ENCODE measurements around the gene FAM210A. TPM values are rescaled to one million over a fixed set of nuclear protein-coding genes. Genes with fewer than 3 reads are reported as not detected.

Gene FAM210A
- total RNA-seq, 1 experiment from 2014 or later, result 17.4 TPM

DNA sequence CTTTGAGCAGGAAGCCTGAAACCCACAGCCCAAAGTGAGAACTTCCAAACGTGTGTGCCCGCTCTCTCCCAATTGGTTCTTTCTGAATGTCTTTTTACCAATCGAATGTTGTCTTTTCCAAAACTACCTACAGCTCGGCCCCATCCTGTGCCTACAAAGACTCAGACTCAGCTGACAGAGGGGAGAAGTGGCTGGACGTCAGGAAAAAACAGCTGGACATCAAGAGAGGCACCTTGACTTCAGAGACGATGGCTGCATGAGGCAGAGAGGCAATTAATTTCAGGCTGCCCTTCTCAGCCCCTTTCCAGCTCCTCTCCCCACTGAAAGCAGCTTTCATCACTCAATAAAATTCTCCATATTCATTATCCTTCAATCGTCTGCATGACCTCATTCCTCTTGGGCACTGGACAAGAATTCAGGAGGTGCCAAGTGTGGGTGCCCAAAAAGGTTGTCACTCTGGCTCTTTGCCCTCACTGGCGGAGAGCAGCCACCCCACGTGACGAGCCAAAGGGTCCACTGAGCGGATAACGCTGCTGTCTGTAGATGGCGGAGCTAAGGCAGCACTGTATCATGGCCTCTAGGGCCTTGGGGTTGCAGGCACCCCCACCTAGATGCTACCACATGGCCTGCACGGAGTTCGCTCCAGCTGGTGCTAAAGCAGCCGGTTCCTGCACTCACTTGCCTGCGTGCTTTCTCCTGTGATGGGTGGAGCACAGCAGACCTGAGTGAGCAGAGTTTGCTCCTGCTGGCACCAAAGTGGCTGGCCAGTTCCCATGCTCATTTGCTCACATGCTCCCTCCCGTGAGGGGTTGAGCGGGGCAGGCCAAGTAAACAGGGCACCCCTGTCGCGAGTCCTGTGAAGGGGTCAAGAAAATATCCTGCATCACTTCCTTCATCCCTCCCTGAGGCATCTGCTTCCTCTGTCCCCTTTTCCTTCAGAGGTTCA is 37.9 kb downstream of the FAM210A start:
- ChIA-PET POLR2A (no interaction called here), CTCF (no interaction called here)
- H3K4me3 Mint-ChIP-seq, result no peak overlapping the region
- no peaks in the 10 kb centered on the region for H3K27me3 Mint-ChIP-seq (ENCODE audit: low read depth)
- DNase-seq (ENCODE audit: low spot score), result no peak
- peaks cover 26% of the 10 kb centered on the region for H3K4me1 Mint-ChIP-seq
- no peak overlapping the region for H3K27ac Mint-ChIP-seq
- TF ChIP-seq, protein P1, sequence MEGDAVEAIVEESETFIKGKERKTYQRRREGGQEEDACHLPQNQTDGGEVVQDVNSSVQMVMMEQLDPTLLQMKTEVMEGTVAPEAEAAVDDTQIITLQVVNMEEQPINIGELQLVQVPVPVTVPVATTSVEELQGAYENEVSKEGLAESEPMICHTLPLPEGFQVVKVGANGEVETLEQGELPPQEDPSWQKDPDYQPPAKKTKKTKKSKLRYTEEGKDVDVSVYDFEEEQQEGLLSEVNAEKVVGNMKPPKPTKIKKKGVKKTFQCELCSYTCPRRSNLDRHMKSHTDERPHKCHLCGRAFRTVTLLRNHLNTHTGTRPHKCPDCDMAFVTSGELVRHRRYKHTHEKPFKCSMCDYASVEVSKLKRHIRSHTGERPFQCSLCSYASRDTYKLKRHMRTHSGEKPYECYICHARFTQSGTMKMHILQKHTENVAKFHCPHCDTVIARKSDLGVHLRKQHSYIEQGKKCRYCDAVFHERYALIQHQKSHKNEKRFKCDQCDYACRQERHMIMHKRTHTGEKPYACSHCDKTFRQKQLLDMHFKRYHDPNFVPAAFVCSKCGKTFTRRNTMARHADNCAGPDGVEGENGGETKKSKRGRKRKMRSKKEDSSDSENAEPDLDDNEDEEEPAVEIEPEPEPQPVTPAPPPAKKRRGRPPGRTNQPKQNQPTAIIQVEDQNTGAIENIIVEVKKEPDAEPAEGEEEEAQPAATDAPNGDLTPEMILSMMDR (IDR thresholded peaks at IDR 0.05), result no peak
- TF ChIP-seq ZBTB21 (CRISPR knock-in tag; IDR thresholded peaks at IDR 0.05; ENCODE audit: borderline replicate concordance) (no peak), NR3C1 (CRISPR knock-in tag; conservative IDR thresholded peaks at IDR 0.05; ENCODE audit: low read depth) (no peak), RORB (CRISPR knock-in tag; IDR thresholded peaks at IDR 0.05) (no peak), ZNF121 (CRISPR knock-in tag; IDR thresholded peaks at IDR 0.05) (no peak), NFYB (CRISPR knock-in tag; conservative IDR thresholded peaks at IDR 0.05; ENCODE audit: low read depth) (no peak), HMGA2 (CRISPR knock-in tag; IDR thresholded peaks at IDR 0.05) (no peak), FOXP1 (CRISPR knock-in tag; IDR thresholded peaks at IDR 0.05; ENCODE audit: borderline replicate concordance) (no peak), ZNF263 (CRISPR knock-in tag; IDR thresholded peaks at IDR 0.05; ENCODE audit: low read depth) (no peak)
- TF ChIP-seq, protein P2, sequence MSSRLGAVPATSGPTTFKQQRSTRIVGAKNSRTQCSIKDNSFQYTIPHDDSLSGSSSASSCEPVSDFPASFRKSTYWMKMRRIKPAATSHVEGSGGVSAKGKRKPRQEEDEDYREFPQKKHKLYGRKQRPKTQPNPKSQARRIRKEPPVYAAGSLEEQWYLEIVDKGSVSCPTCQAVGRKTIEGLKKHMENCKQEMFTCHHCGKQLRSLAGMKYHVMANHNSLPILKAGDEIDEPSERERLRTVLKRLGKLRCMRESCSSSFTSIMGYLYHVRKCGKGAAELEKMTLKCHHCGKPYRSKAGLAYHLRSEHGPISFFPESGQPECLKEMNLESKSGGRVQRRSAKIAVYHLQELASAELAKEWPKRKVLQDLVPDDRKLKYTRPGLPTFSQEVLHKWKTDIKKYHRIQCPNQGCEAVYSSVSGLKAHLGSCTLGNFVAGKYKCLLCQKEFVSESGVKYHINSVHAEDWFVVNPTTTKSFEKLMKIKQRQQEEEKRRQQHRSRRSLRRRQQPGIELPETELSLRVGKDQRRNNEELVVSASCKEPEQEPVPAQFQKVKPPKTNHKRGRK (CRISPR knock-in tag; IDR thresholded peaks at IDR 0.05; ENCODE audit: borderline replicate concordance), result no peak
- TF ChIP-seq, protein P3, sequence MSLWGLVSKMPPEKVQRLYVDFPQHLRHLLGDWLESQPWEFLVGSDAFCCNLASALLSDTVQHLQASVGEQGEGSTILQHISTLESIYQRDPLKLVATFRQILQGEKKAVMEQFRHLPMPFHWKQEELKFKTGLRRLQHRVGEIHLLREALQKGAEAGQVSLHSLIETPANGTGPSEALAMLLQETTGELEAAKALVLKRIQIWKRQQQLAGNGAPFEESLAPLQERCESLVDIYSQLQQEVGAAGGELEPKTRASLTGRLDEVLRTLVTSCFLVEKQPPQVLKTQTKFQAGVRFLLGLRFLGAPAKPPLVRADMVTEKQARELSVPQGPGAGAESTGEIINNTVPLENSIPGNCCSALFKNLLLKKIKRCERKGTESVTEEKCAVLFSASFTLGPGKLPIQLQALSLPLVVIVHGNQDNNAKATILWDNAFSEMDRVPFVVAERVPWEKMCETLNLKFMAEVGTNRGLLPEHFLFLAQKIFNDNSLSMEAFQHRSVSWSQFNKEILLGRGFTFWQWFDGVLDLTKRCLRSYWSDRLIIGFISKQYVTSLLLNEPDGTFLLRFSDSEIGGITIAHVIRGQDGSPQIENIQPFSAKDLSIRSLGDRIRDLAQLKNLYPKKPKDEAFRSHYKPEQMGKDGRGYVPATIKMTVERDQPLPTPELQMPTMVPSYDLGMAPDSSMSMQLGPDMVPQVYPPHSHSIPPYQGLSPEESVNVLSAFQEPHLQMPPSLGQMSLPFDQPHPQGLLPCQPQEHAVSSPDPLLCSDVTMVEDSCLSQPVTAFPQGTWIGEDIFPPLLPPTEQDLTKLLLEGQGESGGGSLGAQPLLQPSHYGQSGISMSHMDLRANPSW (CRISPR knock-in tag; conservative IDR thresholded peaks at IDR 0.05; ENCODE audit: low read depth), result no peak
- TF ChIP-seq, protein P4, sequence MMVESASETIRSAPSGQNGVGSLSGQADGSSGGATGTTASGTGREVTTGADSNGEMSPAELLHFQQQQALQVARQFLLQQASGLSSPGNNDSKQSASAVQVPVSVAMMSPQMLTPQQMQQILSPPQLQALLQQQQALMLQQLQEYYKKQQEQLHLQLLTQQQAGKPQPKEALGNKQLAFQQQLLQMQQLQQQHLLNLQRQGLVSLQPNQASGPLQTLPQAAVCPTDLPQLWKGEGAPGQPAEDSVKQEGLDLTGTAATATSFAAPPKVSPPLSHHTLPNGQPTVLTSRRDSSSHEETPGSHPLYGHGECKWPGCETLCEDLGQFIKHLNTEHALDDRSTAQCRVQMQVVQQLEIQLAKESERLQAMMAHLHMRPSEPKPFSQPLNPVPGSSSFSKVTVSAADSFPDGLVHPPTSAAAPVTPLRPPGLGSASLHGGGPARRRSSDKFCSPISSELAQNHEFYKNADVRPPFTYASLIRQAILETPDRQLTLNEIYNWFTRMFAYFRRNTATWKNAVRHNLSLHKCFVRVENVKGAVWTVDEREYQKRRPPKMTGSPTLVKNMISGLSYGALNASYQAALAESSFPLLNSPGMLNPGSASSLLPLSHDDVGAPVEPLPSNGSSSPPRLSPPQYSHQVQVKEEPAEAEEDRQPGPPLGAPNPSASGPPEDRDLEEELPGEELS (CRISPR knock-in tag; IDR thresholded peaks at IDR 0.05), result no peak
- TF ChIP-seq, protein P5, sequence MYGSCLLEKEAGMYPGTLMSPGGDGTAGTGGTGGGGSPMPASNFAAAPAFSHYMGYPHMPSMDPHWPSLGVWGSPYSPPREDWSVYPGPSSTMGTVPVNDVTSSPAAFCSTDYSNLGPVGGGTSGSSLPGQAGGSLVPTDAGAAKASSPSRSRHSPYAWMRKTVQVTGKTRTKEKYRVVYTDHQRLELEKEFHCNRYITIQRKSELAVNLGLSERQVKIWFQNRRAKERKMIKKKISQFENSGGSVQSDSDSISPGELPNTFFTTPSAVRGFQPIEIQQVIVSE (CRISPR knock-in tag; IDR thresholded peaks at IDR 0.05; ENCODE audit: borderline replicate concordance), result no peak
- ATAC-seq, result no peak
- peaks cover 34% of the 10 kb centered on the region for H3K9me3 Mint-ChIP-seq
- peaks cover 27% of the 10 kb centered on the region for H3K36me3 Mint-ChIP-seq

DNA sequence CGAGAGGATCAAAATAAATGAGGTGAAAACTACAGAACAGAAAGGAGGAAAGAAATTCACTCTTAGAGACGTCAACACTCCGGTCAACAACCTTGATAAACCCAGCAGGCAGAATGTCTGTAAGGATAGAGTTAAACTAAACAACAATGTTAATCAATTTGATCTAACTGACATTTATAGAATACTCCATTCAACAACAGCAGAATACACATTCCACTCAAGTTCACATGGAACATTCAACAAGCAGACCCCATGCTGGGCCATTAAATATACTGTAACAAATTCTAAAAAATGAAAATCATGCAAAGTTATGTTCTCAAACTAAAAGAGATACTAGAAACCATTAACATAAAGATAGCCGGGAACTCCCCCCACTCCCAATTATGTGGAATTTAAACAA is 41.8 kb downstream of the FAM210A start:
- Mint-ChIP-seq H3K4me3 (no peak overlapping the region), H3K27me3 (ENCODE audit: low read depth) (no peaks in the 10 kb centered on the region), H3K4me1 (peaks cover 23% of the 10 kb centered on the region), H3K36me3 (peaks cover 5% of the 10 kb centered on the region), H3K27ac (no peak overlapping the region), H3K9me3 (peaks cover 7% of the 10 kb centered on the region; the same call in 1 of the 2 replicates)
- ChIA-PET POLR2A (no interaction called here), CTCF (no interaction called here)
- DNase-seq (ENCODE audit: low spot score) (no peak), ATAC-seq (no peak)
- TF ChIP-seq ZNF121 (CRISPR knock-in tag; IDR thresholded peaks at IDR 0.05), result no peak
- TF ChIP-seq NR3C1 (CRISPR knock-in tag; conservative IDR thresholded peaks at IDR 0.05; ENCODE audit: low read depth), result no peak
- TF ChIP-seq, protein P6, sequence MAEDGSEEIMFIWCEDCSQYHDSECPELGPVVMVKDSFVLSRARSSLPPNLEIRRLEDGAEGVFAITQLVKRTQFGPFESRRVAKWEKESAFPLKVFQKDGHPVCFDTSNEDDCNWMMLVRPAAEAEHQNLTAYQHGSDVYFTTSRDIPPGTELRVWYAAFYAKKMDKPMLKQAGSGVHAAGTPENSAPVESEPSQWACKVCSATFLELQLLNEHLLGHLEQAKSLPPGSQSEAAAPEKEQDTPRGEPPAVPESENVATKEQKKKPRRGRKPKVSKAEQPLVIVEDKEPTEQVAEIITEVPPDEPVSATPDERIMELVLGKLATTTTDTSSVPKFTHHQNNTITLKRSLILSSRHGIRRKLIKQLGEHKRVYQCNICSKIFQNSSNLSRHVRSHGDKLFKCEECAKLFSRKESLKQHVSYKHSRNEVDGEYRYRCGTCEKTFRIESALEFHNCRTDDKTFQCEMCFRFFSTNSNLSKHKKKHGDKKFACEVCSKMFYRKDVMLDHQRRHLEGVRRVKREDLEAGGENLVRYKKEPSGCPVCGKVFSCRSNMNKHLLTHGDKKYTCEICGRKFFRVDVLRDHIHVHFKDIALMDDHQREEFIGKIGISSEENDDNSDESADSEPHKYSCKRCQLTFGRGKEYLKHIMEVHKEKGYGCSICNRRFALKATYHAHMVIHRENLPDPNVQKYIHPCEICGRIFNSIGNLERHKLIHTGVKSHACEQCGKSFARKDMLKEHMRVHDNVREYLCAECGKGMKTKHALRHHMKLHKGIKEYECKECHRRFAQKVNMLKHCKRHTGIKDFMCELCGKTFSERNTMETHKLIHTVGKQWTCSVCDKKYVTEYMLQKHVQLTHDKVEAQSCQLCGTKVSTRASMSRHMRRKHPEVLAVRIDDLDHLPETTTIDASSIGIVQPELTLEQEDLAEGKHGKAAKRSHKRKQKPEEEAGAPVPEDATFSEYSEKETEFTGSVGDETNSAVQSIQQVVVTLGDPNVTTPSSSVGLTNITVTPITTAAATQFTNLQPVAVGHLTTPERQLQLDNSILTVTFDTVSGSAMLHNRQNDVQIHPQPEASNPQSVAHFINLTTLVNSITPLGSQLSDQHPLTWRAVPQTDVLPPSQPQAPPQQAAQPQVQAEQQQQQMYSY (CRISPR knock-in tag; IDR thresholded peaks at IDR 0.05), result no peak
- TF ChIP-seq, protein P7, sequence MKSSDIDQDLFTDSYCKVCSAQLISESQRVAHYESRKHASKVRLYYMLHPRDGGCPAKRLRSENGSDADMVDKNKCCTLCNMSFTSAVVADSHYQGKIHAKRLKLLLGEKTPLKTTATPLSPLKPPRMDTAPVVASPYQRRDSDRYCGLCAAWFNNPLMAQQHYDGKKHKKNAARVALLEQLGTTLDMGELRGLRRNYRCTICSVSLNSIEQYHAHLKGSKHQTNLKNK (CRISPR knock-in tag; IDR thresholded peaks at IDR 0.05), result no peak
- TF ChIP-seq, protein P1 (IDR thresholded peaks at IDR 0.05), result no peak
- no peak for TF ChIP-seq ZNF423 (CRISPR knock-in tag; IDR thresholded peaks at IDR 0.05)
- TF ChIP-seq KAT7 (CRISPR knock-in tag; IDR thresholded peaks at IDR 0.05; ENCODE audit: borderline replicate concordance), result no peak
